ENCODE data around the gene MAD2L2.
A peak's percentile ranks its signal among the peaks of the same experiment; 100 is the strongest.

MAD2L2 gene

GRCh38 chr1:11681071-11681771 is at the start of gene MAD2L2:
MAD2L2 (minus strand) TSS chr1:11681148; CDS start chr1:11680601, 547 bp downstream.
- DNase-seq, result peak; percentile 76 to 88 (median 86)

DNA sequence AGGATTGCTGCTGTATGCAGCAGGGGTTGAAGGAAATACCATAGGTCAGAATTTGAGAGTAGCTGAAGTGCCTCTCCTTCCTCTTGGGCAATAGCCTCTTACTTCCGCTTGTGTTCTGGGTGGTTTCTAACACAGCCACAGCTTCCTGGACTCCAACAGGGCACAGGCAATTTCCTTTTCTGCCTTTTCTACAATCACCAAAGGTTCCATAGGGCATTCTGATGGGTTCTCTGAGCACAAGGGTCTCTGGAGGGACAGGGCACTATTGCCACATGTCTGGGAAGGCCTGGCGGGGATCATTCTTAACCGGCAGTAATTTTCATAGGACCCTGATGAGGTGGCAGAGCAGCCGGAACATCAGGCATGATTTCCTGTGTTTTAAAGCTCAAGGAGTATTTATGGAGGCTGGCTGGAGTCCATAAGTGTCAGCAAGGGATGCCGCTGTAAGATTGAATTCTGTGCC is 49.5 kb upstream of the MAD2L2 start:
- peak in 4 of 6 experiments; percentile 16 to 56 (median 40) for DNase-seq

DNA sequence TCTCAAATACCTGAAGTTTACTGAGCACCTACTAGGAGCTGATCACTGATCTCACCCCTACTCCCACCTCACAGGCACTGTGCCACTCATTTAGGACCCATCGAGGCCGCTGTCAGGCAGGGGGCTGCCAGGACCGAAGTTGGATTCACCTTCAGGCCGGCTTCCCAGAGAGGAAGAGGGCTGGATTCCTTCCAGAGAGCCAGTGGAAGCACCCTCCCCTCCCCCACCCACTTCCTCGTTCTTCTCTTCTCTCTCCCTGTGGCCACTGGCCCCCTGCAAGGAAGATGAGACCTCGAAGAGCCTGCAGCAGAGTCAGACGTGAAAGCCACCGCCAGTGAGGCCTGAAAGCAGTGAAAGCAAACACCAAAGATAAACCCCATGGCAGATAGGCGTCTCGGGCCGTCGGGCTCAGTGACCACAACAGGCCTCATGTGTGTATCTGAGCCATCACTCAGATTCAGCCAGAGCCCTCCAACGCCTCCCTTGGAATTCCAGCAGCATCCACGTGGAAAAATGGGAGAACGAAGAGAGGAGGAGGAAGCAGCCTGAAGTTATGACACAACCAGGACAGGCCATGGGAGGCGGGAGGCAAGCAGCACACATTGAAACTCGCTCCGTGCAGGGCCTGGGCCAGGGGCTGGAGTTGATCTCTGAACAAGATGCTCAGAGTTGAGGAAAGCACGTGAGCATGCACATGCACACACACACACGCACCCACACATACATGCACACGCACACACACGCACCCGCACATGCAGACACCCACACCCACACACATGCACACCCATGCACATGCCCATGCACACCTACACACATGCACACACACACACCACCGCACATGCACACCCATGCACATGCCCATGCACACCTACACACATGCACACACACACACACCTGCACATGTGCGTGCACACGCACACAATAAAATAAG is 48.8 kb upstream of the MAD2L2 start:
- peak in 1 of 6 experiments; percentile 56 for DNase-seq

DNA sequence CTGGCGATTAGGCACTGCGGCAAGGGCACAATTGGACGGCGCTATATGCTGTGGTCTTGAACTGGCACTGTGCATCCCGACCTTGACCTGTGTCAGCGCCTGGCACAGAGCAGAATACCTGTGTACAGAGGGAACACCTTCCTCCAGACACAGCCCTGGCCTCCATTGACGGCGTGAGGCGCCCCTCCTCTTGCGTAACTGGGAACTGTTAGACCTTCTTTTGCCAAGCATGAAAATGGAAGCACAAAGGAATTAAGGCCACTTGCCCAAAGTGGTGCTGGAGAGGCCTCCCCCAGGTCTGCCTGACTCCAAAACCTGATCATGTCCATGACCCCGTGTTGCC is 48.2 kb upstream of the MAD2L2 start:
- DNase-seq, result no peak

GRCh38 chr1:11728126-11728806 is 47.3 kb upstream of the MAD2L2 start:
- no peak for DNase-seq

DNA sequence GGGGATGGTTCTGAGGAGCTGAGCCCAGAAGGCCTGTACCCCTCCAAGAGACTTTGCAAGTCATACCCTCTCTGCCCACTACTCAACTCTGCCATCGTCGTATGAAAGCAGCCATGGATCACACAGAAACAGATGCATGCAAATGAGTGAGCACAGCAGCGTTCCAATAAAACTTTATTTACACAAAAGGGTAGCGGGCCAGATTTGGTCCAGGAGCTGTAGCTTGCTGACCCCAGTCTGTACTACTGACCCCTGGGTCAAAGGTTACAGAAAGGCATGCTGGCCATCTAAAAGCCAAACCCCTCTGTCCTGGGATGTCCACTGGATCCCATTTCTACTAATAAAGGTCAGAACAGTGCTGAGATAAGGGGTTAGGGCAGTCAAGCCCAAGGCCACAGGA is 46.2 kb upstream of the MAD2L2 start:
- no peak for DNase-seq

GRCh38 chr1:11725616-11726015 is 44.7 kb upstream of the MAD2L2 start:
- DNase-seq, result no peak

DNA sequence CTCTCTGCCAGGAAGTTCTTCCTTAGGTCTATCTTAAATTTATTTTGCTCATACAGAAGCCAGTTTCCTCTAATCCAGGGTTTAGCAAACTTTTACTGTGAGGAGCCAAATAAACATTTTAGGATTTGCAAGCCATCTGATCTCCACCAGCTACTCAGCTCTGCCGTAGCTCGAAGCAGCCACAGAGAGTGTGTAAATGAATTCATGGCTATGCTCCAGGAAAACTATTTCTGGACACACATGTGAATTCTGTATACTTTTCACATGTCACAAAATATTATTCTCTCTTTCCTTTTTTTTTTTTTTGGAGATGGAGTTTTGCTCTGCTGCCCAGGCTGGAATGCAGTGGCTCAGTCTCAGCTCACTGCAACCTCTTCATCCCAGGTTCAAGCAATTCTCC is 41.6 kb upstream of the MAD2L2 start:
- no peak for DNase-seq

DNA sequence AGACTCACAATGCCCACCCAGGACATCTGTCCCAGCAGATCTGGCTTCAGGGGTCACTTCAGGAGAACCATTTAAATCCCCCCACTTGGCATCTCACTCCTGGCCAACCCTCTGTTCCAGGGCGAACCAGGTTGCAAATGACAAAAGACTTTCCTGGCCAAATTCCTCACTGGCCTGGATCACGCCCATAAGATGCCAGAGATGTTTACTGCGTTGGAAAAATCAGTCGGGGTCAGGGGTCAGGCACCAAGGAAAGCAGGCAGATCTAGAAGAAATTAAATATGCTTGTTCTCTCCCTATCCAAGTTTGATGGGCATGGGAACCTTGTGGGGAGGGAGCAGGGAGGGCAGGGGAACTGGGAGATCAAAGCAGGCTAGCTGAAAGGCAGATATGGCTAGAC is 40.4 kb upstream of the MAD2L2 start:
- no peak for DNase-seq

- no peak for DNase-seq
These were observed 39.6 kb upstream of the MAD2L2 start for GRCh38 chr1:11720525-11720924.

- DNase-seq, result no peak
These were observed 39.1 kb upstream of the MAD2L2 start for GRCh38 chr1:11720033-11720376.

DNA sequence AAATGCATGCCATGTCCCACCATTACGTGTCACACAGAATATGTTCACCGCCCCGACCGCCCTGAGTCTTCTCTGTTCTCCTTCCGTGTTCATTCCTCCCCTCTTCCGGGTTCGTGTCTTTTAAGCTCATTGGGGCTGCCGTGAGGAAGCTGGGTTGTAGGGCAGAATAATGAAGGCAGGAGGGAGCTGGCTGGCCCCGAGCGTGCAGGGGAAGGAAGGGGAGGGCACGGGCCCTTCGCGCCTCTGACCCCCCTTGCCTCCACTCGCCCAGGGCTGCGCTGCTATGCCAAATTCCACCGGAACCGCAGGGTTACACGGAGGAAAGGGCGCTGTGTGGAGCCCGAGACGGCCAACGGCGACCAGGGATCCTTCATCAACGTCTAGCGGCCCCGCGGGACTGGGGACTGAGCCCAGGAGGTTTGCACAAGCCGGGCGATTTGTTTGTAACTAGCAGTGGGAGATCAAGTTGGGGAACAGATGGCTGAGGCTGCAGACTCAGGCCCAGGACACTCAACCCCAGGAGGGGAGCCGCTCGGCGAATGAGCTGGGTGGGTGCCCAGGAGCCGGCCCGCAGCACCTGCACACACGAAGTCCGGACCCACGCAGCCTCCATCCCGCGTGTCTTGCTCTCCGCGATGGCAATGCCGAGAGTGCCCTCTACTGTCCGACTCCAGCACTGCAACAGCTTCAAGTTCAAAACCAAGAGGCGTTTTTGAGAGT is 38.5 kb upstream of the MAD2L2 start:
- DNase-seq, result peak; percentile 74 to 94 (median 80)

DNA sequence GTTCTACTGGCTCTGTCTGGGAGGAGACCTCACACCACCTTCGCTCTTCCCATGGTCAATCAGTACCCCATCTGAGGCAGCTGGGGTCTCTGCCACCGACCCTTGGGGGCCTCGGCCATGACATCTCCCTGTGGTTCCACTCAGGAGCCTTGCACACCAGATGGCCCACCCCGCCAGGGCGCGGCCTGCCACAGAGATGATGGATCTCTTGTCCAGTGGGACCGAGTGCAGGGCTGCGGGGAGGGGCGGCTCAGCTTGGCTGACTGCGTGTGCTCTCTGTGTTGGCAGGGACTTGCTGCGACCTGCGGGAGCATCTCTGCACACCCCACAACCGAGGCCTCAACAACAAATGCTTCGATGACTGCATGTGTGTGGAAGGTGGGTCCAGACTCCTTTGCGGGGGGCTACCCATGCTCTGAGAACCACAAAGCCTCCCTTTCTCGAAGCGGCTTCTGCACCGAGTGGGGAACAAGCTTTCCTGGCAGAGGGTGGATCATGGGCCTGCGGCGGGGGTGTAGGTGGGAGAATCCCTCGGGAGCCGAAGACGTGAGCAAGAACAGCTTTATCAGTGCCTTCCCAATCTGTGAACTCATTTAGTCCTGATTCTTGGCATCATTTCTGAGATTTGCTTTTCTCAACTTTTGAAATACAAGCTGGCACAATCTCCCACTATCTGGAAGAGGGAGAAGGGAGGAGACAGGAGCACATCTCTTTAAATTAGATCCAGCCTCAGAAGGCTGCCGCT is 34.1 kb upstream of the MAD2L2 start:
- no peak for DNase-seq

DNA sequence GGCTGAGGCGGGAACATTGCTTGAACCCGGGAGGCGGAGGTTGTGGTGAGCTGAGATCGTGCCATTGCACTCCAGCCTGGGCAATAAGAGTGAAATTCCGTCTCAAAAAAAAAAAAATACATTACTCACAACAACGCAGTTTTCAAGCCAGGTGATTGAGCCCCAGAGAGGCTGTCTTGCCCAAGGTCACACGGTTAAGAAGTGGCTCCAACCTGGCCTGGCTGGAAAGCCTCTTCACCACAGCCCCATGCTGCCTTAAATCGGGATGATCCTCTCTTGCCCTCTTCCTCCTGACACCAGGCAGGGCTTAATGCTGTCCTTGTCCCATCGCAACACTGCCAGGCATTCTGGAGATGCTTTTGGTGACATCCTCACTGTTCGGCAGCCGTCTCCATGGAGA is 32.1 kb upstream of the MAD2L2 start:
- DNase-seq, result no peak

DNA sequence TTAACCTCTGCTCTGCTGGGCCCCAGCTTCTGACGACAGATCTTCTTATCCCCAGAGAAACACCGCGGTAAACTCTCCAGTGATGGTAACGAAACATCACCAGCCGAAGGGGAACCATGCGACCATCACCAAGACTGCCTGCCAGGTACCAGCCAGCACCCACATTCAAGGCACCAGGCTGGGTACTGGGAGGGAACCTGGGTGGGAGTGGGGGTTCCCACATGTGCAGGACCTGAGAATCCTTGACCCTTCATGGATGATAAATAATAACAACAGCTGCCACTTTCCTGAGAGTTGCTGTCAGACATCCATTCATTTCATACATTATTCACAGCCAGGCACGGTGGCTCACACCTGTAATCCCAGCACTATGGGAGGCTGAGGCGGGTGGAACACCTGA is 31.3 kb upstream of the MAD2L2 start:
- no peak for DNase-seq

GRCh38 chr1:11711490-11711889 is 30.5 kb upstream of the MAD2L2 start:
- DNase-seq, result no peak

DNA sequence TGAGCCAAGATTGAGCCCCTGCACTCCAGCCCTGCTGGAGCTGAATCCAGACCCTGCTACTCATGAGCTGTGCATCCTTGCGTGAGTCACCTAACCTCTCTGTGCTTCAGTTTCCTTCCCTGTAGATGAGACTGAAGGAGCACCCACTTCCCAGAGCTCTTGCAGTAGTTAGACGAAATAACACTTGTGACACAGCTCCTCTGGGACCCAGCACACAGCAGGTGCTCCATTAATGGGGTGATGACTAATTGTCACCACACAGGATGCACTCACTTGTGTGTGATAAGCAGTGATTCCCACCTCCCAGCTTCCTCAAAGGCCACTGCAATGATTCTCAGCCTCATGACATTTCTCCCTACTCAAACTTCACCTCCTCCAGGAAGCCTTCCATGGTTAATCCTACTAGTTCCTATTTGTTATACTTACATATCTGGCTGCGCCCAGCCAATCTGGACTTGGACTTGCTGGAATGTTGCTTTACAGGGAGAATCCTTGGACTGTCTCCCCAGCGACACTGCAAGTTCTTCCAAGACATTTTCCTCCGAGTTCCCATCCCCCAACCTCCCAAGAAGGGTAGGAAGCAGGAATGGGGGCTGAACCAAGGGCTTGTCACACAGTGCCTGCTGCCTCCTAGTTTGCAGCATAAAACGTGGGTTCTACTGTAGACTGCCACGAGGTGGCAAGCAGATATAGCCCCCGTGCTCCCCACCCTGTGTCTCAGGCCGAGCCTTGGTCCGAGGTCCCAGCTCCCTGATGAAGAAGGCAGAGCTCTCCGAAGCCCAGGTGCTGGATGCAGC is 27.8 kb upstream of the MAD2L2 start:
- DNase-seq, result no peak

GRCh38 chr1:11707621-11708276 is 26.8 kb upstream of the MAD2L2 start:
- no peak for DNase-seq

GRCh38 chr1:11706292-11706691 is 25.3 kb upstream of the MAD2L2 start:
- no peak for DNase-seq

DNA sequence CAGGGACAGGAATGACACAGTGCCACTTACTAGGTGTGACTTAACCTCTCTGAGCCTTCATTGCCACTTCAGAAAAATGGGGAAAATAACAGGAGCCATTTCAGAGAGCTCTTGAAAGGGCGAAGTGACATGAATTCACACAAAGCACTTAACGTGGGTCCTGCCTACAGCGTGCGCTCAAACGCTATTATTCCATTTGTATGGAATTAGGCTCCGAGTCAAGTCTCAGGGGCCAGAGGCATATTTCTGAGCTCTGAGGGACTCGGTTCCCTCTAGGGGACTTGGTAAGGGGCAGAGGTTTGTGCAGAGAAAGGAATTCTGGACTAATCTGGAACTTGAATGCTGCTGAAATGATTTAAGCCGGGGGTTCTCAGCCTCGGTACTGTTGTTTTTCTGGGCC is 24.6 kb upstream of the MAD2L2 start:
- DNase-seq, result no peak
